Peyer's patch (tissue), 4 donors: ENCODE results near the gene RANBP3. TPM values are rescaled to one million over a fixed set of nuclear protein-coding genes. Genes with fewer than 3 reads are reported as not detected.
"Not testable (repeated sequence)": the region's sequence is repeated elsewhere in the genome, so short reads cannot be mapped to it uniquely, and the experiment has no call there.

Source experiments
- DNase-seq, 3 donors: peaks; one replicate each; pipeline ENCODE4 v3.0.0-alpha.2; 2017 to 2019
- H3K27ac ChIP-seq, 4 donors: fragments of 200-600 bp; sonication (generic); one replicate each; pipeline ENCODE4 v1.5.1; 2016 to 2019
- H3K27me3 ChIP-seq, 2 donors: fragments of 200-600 bp; sonication (generic); one replicate each; pipeline ENCODE4 v1.5.1; 2019
- H3K36me3 ChIP-seq, 3 donors: fragments of 200-600 bp; sonication (generic); one replicate each; pipeline ENCODE4 v1.5.1; 2016 to 2019
- H3K4me1 ChIP-seq, 4 donors: fragments of 200-600 bp; sonication (generic); one replicate each; pipeline ENCODE4 v1.5.1; 2016 to 2019
- H3K4me3 ChIP-seq, 4 donors: fragments of 200-600 bp; sonication (generic); 1 replicate in 3 of 4; 2 replicates in 1 of 4; pipeline ENCODE4 v1.5.1; 2016 to 2019; ENCODE audit warnings: mild to moderate bottlenecking in 1 of 4
- H3K9me3 ChIP-seq, 4 donors: fragments of 200-600 bp; sonication (generic); one replicate each; pipeline ENCODE4 v1.5.1; 2016 to 2019; ENCODE audit warnings: mild to moderate bottlenecking in 1 of 4
- POLR2A ChIP-seq, 2 donors: fragments of 450-650 bp; IDR thresholded peaks; one replicate each; pipeline ENCODE4 v1.5.1; 2017; ENCODE audit warnings: antibody characterized with exemption in 2 of 2, mild to moderate bottlenecking in 2 of 2, moderate library complexity in 2 of 2
- total RNA-seq, 4 donors: library from RNA; depleted of rRNA; stranded (reverse); fragments of >200 nt; gene quantifications; one replicate each; pipeline ENCODE4 v1.1.0, GENCODE V29; 2016
- TF ChIP-seq, protein P1 (sequence below), 6 experiments: fragments of 450-650 bp in 4 of 6; fragments of 200-600 bp in 2 of 6; sonication (generic) in 1 of 6; IDR thresholded peaks; one replicate each; pipeline ENCODE4 v1.5.1; 2017 to 2019; ENCODE audit warnings: antibody characterized with exemption in 6 of 6, mild to moderate bottlenecking in 3 of 6, moderate library complexity in 1 of 6

Gene RANBP3
- total RNA-seq, 4 donors from 2014 or later = 59.7 to 104 (median 91.1) TPM

DNA sequence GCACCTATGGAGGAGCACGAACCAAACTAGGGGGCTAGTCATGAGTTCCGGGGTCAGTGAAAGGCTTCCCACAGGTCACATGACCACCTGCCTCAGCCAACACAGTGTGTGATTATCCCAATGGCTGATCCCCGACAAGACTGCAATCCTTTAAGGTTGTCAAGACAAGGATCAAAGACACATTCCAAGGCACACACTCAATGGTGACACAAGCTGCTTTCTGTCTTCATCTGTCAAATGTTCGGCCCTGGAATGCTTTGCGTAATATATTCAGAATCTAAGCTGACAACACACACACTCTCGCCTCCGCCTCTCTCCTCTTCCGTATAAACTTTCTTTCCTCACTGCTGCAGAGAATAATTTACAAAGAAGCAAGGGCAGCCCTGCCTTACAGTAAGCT lies 11.7 kb downstream of the RANBP3 start:
- H3K4me3 ChIP-seq = no peak overlapping the region
- H3K36me3 ChIP-seq = no peaks in the 10 kb centered on the region
- H3K27me3 ChIP-seq = no peaks in the 10 kb centered on the region
- no peak for DNase-seq
- TF ChIP-seq, protein P1, sequence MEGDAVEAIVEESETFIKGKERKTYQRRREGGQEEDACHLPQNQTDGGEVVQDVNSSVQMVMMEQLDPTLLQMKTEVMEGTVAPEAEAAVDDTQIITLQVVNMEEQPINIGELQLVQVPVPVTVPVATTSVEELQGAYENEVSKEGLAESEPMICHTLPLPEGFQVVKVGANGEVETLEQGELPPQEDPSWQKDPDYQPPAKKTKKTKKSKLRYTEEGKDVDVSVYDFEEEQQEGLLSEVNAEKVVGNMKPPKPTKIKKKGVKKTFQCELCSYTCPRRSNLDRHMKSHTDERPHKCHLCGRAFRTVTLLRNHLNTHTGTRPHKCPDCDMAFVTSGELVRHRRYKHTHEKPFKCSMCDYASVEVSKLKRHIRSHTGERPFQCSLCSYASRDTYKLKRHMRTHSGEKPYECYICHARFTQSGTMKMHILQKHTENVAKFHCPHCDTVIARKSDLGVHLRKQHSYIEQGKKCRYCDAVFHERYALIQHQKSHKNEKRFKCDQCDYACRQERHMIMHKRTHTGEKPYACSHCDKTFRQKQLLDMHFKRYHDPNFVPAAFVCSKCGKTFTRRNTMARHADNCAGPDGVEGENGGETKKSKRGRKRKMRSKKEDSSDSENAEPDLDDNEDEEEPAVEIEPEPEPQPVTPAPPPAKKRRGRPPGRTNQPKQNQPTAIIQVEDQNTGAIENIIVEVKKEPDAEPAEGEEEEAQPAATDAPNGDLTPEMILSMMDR (IDR thresholded peaks at IDR 0.05) = no peak
- H3K9me3 ChIP-seq = no peaks in the 10 kb centered on the region
- peak overlapping the region in 2 of 4 donors; percentile 43 to 55 for H3K27ac ChIP-seq
- peaks cover 16 to 58% (median 32%) of the 10 kb centered on the region in 4 donors for H3K4me1 ChIP-seq

DNA sequence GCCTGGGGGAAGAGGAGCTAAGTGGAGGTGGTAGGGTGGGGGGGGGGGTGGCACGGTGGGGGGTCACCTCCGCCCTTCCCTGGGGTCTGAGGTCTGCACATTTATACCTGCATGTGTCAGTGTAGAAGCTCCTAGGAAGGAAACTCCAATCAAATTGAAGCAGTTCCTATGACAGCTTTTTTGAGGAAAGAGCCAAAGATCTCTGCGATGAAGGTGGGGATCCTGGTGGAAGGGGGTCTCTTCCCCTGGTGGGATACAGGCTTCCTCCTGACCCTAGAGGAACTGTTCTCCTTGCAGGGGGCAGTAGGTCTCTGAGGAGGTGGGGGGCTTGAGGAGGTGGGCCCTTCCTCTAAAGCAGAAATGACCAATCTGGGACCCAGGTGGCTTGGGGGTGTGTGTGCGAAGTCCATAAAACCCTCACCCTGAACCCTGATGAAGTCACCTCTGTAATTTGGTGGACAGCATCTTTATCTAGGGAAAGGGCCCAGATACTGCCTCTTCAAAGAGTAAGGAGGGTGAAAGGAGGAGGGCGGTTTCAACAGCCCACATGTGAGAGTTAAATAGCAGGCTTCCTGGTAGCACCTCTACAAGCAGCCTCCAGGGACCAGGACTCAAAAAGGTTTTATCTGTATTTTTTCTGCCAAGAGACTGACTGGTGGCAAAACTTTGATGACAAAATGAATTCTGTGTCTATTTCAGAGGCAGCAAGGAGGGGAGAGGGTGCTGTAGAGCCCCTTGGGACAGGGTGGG lies 12.9 kb downstream of the RANBP3 start:
- peaks cover 16 to 70% (median 42%) of the 10 kb centered on the region in 4 donors for H3K4me1 ChIP-seq
- TF ChIP-seq, protein P1 (IDR thresholded peaks at IDR 0.05) = no peak
- no peak for TF ChIP-seq POLR2A (IDR thresholded peaks at IDR 0.05)
- no peak for DNase-seq

DNA sequence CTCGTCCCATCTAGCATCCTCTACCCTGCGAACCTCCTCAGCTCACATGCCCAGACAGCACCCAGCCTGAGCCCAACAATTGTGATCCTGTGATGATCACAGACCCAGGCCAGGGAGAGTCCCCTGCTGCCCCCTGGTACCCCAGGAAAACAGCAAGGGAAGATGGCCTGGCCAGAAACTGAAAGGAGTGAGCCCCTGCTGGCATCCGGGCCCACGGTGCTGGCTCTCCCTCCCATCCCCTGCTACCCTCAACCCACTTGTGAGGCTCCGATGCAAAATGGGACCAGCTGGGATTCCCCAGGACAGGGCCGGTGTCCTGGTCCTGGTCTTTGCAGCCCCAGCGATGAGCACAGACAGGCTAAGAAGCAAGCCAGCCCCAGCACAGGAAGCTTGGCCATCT lies 14.1 kb downstream of the RANBP3 start:
- Histone ChIP-seq H3K27ac (peak overlapping the region in 2 of 4 donors; percentile 77 to 90), H3K36me3 (no peaks in the 10 kb centered on the region), H3K27me3 (no peaks in the 10 kb centered on the region), H3K9me3 (no peaks in the 10 kb centered on the region), H3K4me3 (no peak overlapping the region), H3K4me1 (peaks cover 16 to 70% (median 41%) of the 10 kb centered on the region in 4 donors)
- TF ChIP-seq, protein P1 (IDR thresholded peaks at IDR 0.05) = no peak
- no peak for TF ChIP-seq POLR2A (IDR thresholded peaks at IDR 0.05)
- DNase-seq = no peak

More for the DNA sequence above, 12.9 kb downstream of the RANBP3 start:
- Histone ChIP-seq H3K4me3 (no peak overlapping the region), H3K36me3 (no peaks in the 10 kb centered on the region), H3K27me3 (no peaks in the 10 kb centered on the region), H3K27ac (no peak overlapping the region), H3K9me3 (no peaks in the 10 kb centered on the region)

DNA sequence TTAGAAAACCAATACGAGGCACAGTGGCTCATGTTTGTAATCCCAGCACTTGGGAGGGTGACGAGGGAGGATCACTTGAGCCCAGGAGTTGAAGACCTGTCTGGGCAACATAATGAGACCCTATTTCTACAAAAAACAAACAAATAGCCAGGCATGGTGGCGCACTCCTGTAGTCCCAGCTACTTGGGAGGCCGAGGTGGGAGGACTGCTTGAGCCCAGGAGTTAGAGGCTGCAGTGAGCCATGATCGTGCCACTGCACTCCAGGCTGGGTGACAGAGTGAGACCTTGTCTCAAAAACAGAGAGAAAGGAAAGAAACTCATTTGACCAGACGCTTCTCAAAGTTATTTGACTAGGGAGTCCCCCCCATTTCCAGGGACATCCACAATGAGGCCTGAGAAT lies 14.7 kb downstream of the RANBP3 start:
- not testable (repeated sequence) for H3K4me3 ChIP-seq, H3K27me3 ChIP-seq, DNase-seq, H3K36me3 ChIP-seq, H3K9me3 ChIP-seq
- Histone ChIP-seq H3K4me1 (peaks cover 20 to 70% (median 38%) of the 10 kb centered on the region in 4 donors), H3K27ac (peak overlapping the region; percentile 68 to 90 (median 78))

DNA sequence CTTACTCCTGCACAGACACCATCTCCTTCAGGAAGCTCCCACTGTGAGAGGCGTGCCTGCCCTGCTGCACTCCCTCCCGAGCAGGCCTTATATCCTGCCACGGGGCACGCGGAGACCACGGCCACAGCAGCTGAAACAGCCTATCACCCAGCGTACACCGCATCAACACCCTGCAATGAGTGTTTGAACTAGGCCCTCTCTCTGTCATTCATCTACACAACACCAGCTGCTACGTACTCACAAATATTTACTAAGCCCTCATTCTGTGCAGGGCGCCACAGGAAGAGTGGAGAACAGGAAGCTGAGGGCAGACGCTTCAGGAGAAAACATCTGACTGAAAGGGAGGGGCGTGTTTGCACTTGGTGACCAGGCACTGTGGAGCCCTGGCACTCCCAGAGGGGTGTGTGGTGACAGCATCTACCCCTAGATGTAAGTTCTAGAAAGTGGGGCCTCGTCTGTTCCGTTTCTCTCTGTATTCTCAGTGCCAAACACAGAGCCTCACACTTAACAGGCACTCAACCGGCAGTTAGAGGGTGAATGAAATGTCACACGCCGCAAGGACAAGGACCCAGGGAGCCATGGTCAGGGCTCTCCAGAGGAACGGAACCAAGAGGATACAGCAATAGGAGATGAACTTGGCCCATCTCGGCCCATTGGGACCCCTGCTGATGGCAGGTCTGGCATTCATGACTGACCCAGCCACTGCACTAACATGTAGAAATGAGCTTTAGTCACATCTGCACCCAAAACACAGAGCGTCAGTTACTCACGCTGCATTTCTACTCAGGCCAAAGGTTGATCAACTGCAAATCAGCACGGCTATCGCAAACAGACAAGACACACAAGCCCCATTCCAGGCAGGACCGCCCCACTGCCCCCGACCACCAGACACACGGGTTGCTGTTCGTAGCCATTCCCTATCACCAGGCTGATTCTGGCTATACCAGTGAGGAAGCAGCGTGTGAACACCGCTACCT lies 15.7 kb downstream of the RANBP3 start:
- peak in 1 of 2 donors; percentile 26 for TF ChIP-seq POLR2A (IDR thresholded peaks at IDR 0.05)
- TF ChIP-seq, protein P1 (IDR thresholded peaks at IDR 0.05) = no peak
- Histone ChIP-seq H3K27ac (peak overlapping the region; percentile 68 to 90 (median 78)), H3K4me3 (peak overlapping the region in 3 of 4 donors; percentile 4 to 30 (median 9)), H3K27me3 (no peaks in the 10 kb centered on the region), H3K36me3 (no peaks in the 10 kb centered on the region), H3K9me3 (no peaks in the 10 kb centered on the region), H3K4me1 (peaks cover 15 to 70% (median 33%) of the 10 kb centered on the region in 4 donors)
- DNase-seq = peak; percentile 69 to 87 (median 76)

DNA sequence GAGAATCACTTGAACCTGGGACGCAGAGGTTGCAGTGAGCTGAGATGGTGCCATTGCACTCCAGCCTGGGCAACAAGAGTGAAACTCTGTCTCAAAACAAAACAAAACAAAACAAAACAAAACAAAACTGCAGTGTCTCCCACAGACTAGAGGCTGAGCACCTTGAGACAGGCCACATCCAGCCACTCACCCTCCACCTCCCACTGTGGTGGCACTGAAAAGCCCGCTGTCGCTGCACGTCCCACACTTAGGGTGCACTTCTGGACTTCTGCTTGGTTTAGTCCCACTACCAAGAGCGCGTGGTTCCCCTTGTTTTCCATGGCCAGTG lies 16.3 kb downstream of the RANBP3 start:
- H3K27me3 ChIP-seq, H3K36me3 ChIP-seq, DNase-seq, H3K9me3 ChIP-seq: not testable (repeated sequence)
- Histone ChIP-seq H3K4me1 (peaks cover 15 to 73% (median 33%) of the 10 kb centered on the region in 4 donors), H3K27ac (peak overlapping the region; percentile 68 to 90 (median 78)), H3K4me3 (peak overlapping the region in 3 of 4 donors; percentile 4 to 30 (median 9))
